IMR-90 (cell line): Measurements from ENCODE around the gene ZBTB38. TPM values are rescaled to one million over a fixed set of nuclear protein-coding genes. Genes with fewer than 3 reads are reported as not detected.
A peak's percentile ranks its signal among the peaks of the same experiment; 100 is the strongest.

Experiments used
- ATAC-seq: fragments of 200-7000 bp; cut with Tn5 transposase; 2 replicates; pipeline ENCODE4 v1.9.1; 2020; ENCODE audit warnings: low read depth, mild to moderate bottlenecking, moderate library complexity
- BruUV-seq: library from RNA; stranded (reverse); fragments of 400-500 nt; replicated peaks from 2 replicates; lab custom pipeline; 2021; lab: Mats Ljungman, UMichigan
- CTCF ChIA-PET: fragments of 300-600 bp; formaldehyde crosslinking; extraction: SDS; loops from one replicate; lab custom pipeline; 2021; ENCODE audit warnings: antibody characterized with exemption; lab: Yijun Ruan, JAX
- POLR2A ChIA-PET: fragments of 300-600 bp; sonication (Branson Sonifier 250); formaldehyde crosslinking; loops from one replicate; lab custom pipeline; 2022; ENCODE audit warnings: antibody characterized with exemption; ENCODE audit not compliant: unreplicated experiment; lab: Charles Lee
- DNase-seq: peaks from one replicate; pipeline ENCODE4 v3.0.0; 2013
- H2AFZ ChIP-seq: replicated peaks from 2 replicates; pipeline ENCODE3; 2013; ENCODE audit warnings: low read length, mild to moderate bottlenecking; ENCODE audit not compliant: poor library complexity
- H2AK5ac ChIP-seq: 2 replicates; pipeline ENCODE4 v1.6.1; 2013; ENCODE audit warnings: low read depth, low read length, inconsistent platforms
- H2AK9ac ChIP-seq: replicated peaks from 2 replicates; pipeline ENCODE3; 2013; ENCODE audit warnings: mild to moderate bottlenecking, low read depth, low read length, moderate library complexity; ENCODE audit not compliant: poor library complexity
- H2BK120ac ChIP-seq: 2 replicates; pipeline ENCODE4 v1.6.1; 2013; ENCODE audit warnings: low read depth, low read length, inconsistent platforms
- H2BK15ac ChIP-seq: 3 replicates; pipeline ENCODE4 v1.6.1; 2013; ENCODE audit warnings: low read depth, low read length, inconsistent platforms
- H2BK20ac ChIP-seq: 2 replicates; pipeline ENCODE4 v1.6.1; 2013; ENCODE audit warnings: low read depth, mild to moderate bottlenecking, inconsistent platforms, low read length, moderate library complexity
- H2BK5ac ChIP-seq: 2 replicates; pipeline ENCODE4 v1.6.1; 2013; ENCODE audit warnings: mild to moderate bottlenecking, low read depth, low read length, inconsistent platforms; ENCODE audit not compliant: poor library complexity, severe bottlenecking
- H3K14ac ChIP-seq: replicated peaks from 2 replicates; pipeline ENCODE4 v1.6.1; 2013; ENCODE audit warnings: low read depth, low read length, inconsistent platforms
- H3K18ac ChIP-seq: 2 replicates; pipeline ENCODE4 v1.6.1; 2013; ENCODE audit warnings: low read depth, low read length, control low read depth
- H3K23ac ChIP-seq: 2 replicates; pipeline ENCODE4 v1.6.1; 2013; ENCODE audit warnings: low read depth, low read length, inconsistent platforms
- H3K27ac ChIP-seq: 2 replicates; pipeline ENCODE4 v1.5.1; 2013; ENCODE audit warnings: mild to moderate bottlenecking, control low read depth, low read length; ENCODE audit not compliant: insufficient read depth
- H3K27me3 ChIP-seq: 2 replicates; pipeline ENCODE4 v1.6.1; 2013; ENCODE audit warnings: low read length; ENCODE audit not compliant: control insufficient read depth, insufficient read depth
- H3K36me3 ChIP-seq: 2 replicates; pipeline ENCODE4 v1.6.1; 2013; ENCODE audit warnings: low read length, mixed read lengths; ENCODE audit not compliant: control insufficient read depth, insufficient read depth
- H3K4ac ChIP-seq: 2 replicates; pipeline ENCODE4 v1.6.1; 2013; ENCODE audit warnings: low read depth, low read length, inconsistent platforms
- H3K4me1 ChIP-seq: 2 replicates; pipeline ENCODE4 v1.6.1; 2013; ENCODE audit warnings: low read length, mixed read lengths; ENCODE audit not compliant: control insufficient read depth, insufficient read depth
- H3K4me2 ChIP-seq: 2 replicates; pipeline ENCODE4 v1.6.1; 2013; ENCODE audit warnings: low read depth, mild to moderate bottlenecking, control low read depth, low read length, moderate library complexity
- H3K4me3 ChIP-seq: 2 replicates; pipeline ENCODE4 v1.5.1; 2013; ENCODE audit warnings: low read depth, mild to moderate bottlenecking, control low read depth, low read length, moderate library complexity; ENCODE audit not compliant: insufficient read depth
- H3K56ac ChIP-seq: 2 replicates; pipeline ENCODE4 v1.6.1; 2013; ENCODE audit warnings: low read length, inconsistent platforms; ENCODE audit not compliant: insufficient read depth; ENCODE audit errors: extremely low read depth
- H3K79me1 ChIP-seq, 2 experiments: 2 replicates each; pipeline ENCODE4 v1.6.1; 2013; ENCODE audit warnings: low read length in 2 of 2, inconsistent platforms in 1 of 2, low read depth in 1 of 2
- H3K9ac ChIP-seq: 2 replicates; pipeline ENCODE4 v1.6.1; 2013; ENCODE audit warnings: low read depth, low read length, control low read depth
- H3K9me1 ChIP-seq: 2 replicates; pipeline ENCODE4 v1.6.1; 2013; ENCODE audit warnings: low read length, inconsistent platforms; ENCODE audit not compliant: insufficient read depth
- H3K9me3 ChIP-seq: 2 replicates; pipeline ENCODE4 v1.6.1; 2013; ENCODE audit warnings: low read length; ENCODE audit not compliant: control insufficient read depth, insufficient read depth
- H4K20me1 ChIP-seq: 2 replicates; pipeline ENCODE4 v1.6.1; 2013; ENCODE audit warnings: low read length, inconsistent platforms; ENCODE audit not compliant: insufficient read depth
- H4K5ac ChIP-seq: 2 replicates; pipeline ENCODE4 v1.6.1; 2013; ENCODE audit warnings: mild to moderate bottlenecking, low read depth, low read length, control low read depth
- H4K8ac ChIP-seq, 2 experiments: 2 replicates each; pipeline ENCODE4 v1.6.1; 2013; ENCODE audit warnings: low read depth in 2 of 2, low read length in 2 of 2, control low read depth in 1 of 2, inconsistent platforms in 1 of 2
- H4K91ac ChIP-seq: 2 replicates; pipeline ENCODE4 v1.6.1; 2013; ENCODE audit warnings: low read depth, low read length, inconsistent platforms; ENCODE audit not compliant: insufficient read depth
- BHLHE40 ChIP-seq: fragments of 150-350 bp; IDR thresholded peaks from 2 replicates; pipeline ENCODE4 v1.6.1; 2016; ENCODE audit warnings: mild to moderate bottlenecking, low read depth, low read length
- CEBPB ChIP-seq: IDR thresholded peaks from 2 replicates; pipeline ENCODE4 v1.6.1; 2012; ENCODE audit warnings: low read depth, low read length, improper control_type of control experiment
- CHD1 ChIP-seq: IDR thresholded peaks from 2 replicates; pipeline ENCODE4 v1.6.1; 2012; ENCODE audit warnings: low read depth, low read length, improper control_type of control experiment
- FOS ChIP-seq: fragments of 150-350 bp; IDR thresholded peaks from 2 replicates; pipeline ENCODE4 v1.6.1; 2016; ENCODE audit warnings: low read depth, low read length
- MAFK ChIP-seq: IDR thresholded peaks from 2 replicates; pipeline ENCODE4 v1.6.1; 2012; ENCODE audit warnings: low read depth, low read length, improper control_type of control experiment
- MXI1 ChIP-seq: IDR thresholded peaks from 2 replicates; pipeline ENCODE4 v1.6.1; 2012; ENCODE audit warnings: low read depth, mild to moderate bottlenecking, low read length, moderate library complexity, borderline replicate concordance
- NFE2L2 ChIP-seq: fragments of 150-350 bp; IDR thresholded peaks from 2 replicates; pipeline ENCODE4 v1.6.1; 2016; ENCODE audit warnings: low read depth, mild to moderate bottlenecking, low read length
- RAD21 ChIP-seq: IDR thresholded peaks from 2 replicates; pipeline ENCODE4 v1.6.1; 2012; ENCODE audit warnings: low read length, improper control_type of control experiment
- RCOR1 ChIP-seq: IDR thresholded peaks from 2 replicates; pipeline ENCODE4 v1.6.1; 2012; ENCODE audit warnings: mild to moderate bottlenecking, low read length, improper control_type of control experiment; ENCODE audit not compliant: insufficient replicate concordance
- RFX5 ChIP-seq: IDR thresholded peaks from 2 replicates; pipeline ENCODE4 v1.8.0; 2012; ENCODE audit warnings: low read depth, mild to moderate bottlenecking, low read length, moderate library complexity
- SMC3 ChIP-seq: fragments of 150-350 bp; IDR thresholded peaks from 2 replicates; pipeline ENCODE4 v1.6.1; 2016; ENCODE audit warnings: low read depth, mild to moderate bottlenecking, antibody characterized with exemption, low read length, moderate library complexity
- WGBS, 2 experiments: methylation state at CpG; one replicate each; pipeline versions ENCODE4 v1.1.5 to v1.1.7; 2013; ENCODE audit warnings: missing lambda C conversion rate in 2 of 2; ENCODE audit not compliant: insufficient read length in 1 of 2; ENCODE audit errors: extremely low coverage in 2 of 2; 5-methylcytosine and 5-hydroxymethylcytosine counted together
- dilution Hi-C: fragments of 300-500 bp; cut with HindIII; formaldehyde crosslinking; loops from one replicate; pipeline ENCODE4 v1.14.3; 2018; ENCODE audit warnings: low sequenced_read_pairs; ENCODE audit not compliant: unreplicated experiment
- in situ Hi-C: fragments of 300-500 bp; cut with MboI; formaldehyde crosslinking; loops from 3 replicates; pipeline ENCODE4 v1.14.3; 2019; ENCODE audit warnings: low sequenced_read_pairs, inconsistent platforms, mixed read lengths
- intact Hi-C: fragments of 100-400 bp; cut with micrococcal nuclease; formaldehyde crosslinking; loops from 2 replicates; pipeline ENCODE4 v1.10.0; 2022
- polyA plus RNA-seq, 3 experiments: library from polyadenylated mRNA; depleted of rRNA; stranded (reverse); fragments of >200 nt; gene quantifications; 2 replicates each; pipeline ENCODE4 v1.2.3, GENCODE V29; 2012; ENCODE audit warnings: low replicate concordance in 1 of 3
- total RNA-seq: library from RNA; depleted of rRNA; stranded (reverse); fragments of >200 nt; gene quantifications from 2 replicates; pipeline ENCODE4 v1.2.3, GENCODE V29; 2012
- TF ChIP-seq, protein P1 (sequence below): fragments of 150-350 bp; IDR thresholded peaks from 2 replicates; pipeline ENCODE4 v1.6.1; 2016; ENCODE audit warnings: low read depth, mild to moderate bottlenecking, low read length, moderate library complexity, borderline replicate concordance
- TF ChIP-seq, protein P2 (sequence below): fragments of 150-350 bp; IDR thresholded peaks from 2 replicates; pipeline ENCODE4 v1.6.1; 2017; ENCODE audit warnings: mild to moderate bottlenecking, antibody characterized with exemption, low read length, low read depth

ZBTB38 gene
- total and polyA plus RNA-seq, 2 of the 4 experiments (the other 2 are of a cell fraction): 44.9 to 274 TPM

DNA sequence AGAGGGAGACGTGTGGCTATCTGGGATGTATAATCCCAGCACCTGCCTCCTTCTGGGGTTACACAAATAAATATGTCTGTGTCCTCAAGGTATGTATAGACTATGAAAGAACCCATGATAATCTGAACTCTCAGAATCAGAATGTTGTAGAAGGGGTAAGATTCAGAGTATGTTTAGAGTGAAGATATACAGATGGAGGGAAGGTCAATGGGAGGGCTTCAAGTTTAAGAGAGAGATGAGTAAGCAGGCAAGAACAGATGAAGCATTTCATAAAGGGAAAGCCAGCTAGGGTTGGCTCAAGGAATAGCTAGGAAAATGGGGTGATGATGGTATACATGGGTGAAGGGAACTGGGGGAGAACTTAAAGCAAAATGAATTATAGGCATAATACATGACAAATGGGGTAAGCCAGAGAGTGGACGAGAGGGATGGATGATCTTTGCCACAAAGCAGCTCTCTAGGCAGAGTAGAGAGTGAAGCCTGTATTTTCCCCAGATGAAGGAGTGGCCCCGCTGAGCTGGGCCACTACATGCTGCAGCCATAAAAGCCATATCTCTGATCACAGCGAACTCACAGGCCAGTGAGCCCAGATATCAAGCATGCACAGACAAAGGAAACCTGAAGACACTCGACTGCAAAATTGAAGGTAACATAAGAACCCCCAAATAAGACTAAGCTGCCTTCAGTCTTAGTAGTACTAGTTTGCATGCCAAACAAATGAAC lies 15.9 kb upstream of the ZBTB38 start (continued):
- TF ChIP-seq MXI1: no peak

DNA sequence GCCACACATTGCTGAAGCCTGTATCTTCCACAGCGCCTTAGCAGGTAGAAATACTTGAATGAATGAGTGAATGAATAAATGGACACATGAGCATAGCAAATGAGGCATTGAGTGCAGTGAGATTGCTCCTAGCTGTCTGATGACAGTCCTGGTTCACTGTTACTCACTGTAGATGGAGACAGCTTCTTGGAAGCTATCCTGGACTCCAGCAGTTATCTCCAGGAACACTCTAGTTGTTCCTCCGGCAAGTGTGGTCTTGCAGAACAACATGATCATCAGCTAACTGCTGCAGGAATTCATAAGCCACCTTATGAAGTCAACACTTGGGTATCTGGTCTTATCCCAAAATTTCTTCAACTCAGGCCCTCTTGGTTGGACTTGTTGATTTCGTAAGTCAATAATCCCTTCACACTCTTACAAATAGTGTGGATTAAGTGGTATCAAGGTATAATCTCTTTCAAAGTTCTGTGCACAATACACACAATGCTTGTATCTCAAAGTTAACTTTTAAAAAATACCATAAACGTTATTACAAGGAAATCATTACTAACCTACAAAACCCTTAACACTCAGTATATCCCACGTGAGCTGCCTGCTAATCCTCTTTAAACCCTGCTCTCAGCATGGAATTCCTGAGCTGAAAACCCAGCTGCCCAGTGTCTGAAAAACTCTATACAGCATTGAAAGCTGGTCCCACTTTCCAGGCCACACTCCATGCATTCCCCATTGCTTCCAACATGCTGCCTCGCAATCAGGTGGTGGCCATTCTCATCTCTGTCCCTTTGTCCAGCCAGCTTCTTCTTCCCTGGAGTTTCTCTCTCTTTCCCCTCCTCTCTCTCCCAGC lies 14.4 kb upstream of the ZBTB38 start:
- POLR2A ChIA-PET: no interaction called here
- Histone ChIP-seq H2AK9ac (no peak overlapping the region), H3K4me2 (no peak overlapping the region), H3K14ac (no peak overlapping the region), H3K4ac (no peak overlapping the region), H3K4me1 (peaks cover 10% of the 10 kb centered on the region), H2BK5ac (no peak overlapping the region), H2BK120ac (no peak overlapping the region), H3K9me1 (no peaks in the 10 kb centered on the region), H2AFZ (no peak overlapping the region), H3K56ac (no peak overlapping the region), H3K4me3 (no peak overlapping the region), H4K20me1 (no peaks in the 10 kb centered on the region), H4K91ac (peak overlapping the region; percentile 32), H3K9me3 (no peaks in the 10 kb centered on the region), H3K9ac (no peak overlapping the region), H3K36me3 (no peaks in the 10 kb centered on the region), H4K5ac (peak overlapping the region; percentile 36; the same call in 1 of the 2 replicates), H3K27ac (no peak overlapping the region), H3K18ac (0 out of 2 replicates have a peak overlapping the region, but pooled peaks have one; percentile 49), H3K79me1 (no peaks in the 10 kb centered on the region), H2AK5ac (peak overlapping the region; percentile 15; the same call in 1 of the 2 replicates), H3K27me3 (no peaks in the 10 kb centered on the region), H3K23ac (0 out of 2 replicates have a peak overlapping the region, but pooled peaks have one; percentile 37), H4K8ac (no peak overlapping the region), H2BK15ac (0 out of 3 replicates have a peak overlapping the region, but pooled peaks have one; percentile 6), H2BK20ac (0 out of 2 replicates have a peak overlapping the region, but pooled peaks have one; percentile 9)
- ATAC-seq: no peak
- 100% methylated on average over 2 of the region's 6 CpGs; no CpG with 5 or more reads in 1 of the 2 experiments for WGBS, 2 experiments
- CTCF ChIA-PET: interaction anchor here (0.6 kb wide), 1 partner anchor 31 kb away, joined by 3 read pairs; no protein-coding TSS in a partner anchor
- dilution Hi-C loops (no loop called here), in situ Hi-C loops (no loop called here), intact Hi-C loops (no loop called here)
- BruUV-seq: no TSS peak
- DNase-seq: no peak
- TF ChIP-seq NFE2L2 (no peak), CHD1 (no peak), BHLHE40 (no peak), CEBPB (no peak), SMC3 (no peak), RCOR1 (no peak), RAD21 (no peak), FOS (no peak), RFX5 (no peak), MAFK (no peak)
- TF ChIP-seq, protein P1, sequence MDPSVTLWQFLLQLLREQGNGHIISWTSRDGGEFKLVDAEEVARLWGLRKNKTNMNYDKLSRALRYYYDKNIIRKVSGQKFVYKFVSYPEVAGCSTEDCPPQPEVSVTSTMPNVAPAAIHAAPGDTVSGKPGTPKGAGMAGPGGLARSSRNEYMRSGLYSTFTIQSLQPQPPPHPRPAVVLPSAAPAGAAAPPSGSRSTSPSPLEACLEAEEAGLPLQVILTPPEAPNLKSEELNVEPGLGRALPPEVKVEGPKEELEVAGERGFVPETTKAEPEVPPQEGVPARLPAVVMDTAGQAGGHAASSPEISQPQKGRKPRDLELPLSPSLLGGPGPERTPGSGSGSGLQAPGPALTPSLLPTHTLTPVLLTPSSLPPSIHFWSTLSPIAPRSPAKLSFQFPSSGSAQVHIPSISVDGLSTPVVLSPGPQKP: no peak
- TF ChIP-seq, protein P2, sequence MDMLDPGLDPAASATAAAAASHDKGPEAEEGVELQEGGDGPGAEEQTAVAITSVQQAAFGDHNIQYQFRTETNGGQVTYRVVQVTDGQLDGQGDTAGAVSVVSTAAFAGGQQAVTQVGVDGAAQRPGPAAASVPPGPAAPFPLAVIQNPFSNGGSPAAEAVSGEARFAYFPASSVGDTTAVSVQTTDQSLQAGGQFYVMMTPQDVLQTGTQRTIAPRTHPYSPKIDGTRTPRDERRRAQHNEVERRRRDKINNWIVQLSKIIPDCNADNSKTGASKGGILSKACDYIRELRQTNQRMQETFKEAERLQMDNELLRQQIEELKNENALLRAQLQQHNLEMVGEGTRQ: no peak
